ENCODE results near the gene MTMR12.

MTMR12 gene

DNA sequence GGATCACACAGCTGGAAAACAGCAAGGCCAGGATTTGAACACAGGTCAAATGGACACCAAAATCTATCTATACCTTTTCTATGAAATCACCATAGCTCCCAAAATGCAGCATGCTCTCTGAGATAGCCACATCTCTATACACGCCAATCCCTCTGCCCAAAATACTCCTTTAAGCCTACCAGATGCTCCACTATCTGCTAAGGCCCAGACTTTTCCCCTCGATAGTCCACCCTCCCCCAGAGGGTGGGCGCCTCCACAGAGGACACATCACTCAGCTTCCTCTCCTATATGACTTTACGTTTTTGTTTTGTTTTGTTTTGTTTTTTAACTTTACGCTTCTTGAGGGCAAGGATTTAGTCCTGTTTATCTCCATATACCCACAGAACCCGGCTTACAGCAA is 46.8 kb downstream of the MTMR12 start:
- H3K18ac ChIP-seq (ENCODE audit: low read length) = no peak overlapping the region
- H3K4ac ChIP-seq (ENCODE audit: low read depth, low read length) = no peak overlapping the region
- no CpG with 5 or more reads among the region's 6 CpGs for WGBS (ENCODE audit: extremely low coverage, insufficient coverage, insufficient read length)

DNA sequence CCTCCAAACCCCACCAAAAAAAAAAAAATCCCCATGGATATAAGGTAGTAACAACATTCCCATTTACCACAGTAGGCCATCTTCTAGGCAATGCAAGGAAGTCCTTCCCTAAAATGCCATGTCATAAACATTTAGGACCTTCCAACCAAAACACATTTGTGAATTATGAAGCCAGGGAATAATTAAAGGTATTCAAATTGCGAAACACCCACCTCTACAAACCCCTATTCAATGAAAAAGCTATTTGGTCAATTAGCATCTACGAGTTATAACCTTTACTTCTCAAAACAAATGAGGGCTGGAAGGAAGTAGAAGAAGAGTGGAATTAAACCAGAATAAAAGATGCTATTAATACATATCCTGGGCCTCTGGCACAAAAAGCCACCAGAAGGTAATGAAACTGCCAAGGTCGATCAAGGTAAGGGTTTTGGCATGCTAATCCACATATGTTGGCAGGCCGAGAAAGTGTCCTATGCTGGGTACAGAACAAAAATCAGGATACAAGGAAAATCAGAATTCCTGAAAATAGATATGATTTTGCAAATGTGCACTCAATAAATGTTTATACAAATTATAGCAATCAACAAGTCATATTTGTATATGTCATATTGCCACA is 47.7 kb downstream of the MTMR12 start:
- Histone ChIP-seq H3K4me1 (ENCODE audit: control insufficient read depth in 1 of 2, insufficient read depth in 2 of 2, low read length in 2 of 2) (no peaks in the 10 kb centered on the region), H3K14ac (ENCODE audit: low read length) (no peak overlapping the region), H4K8ac (ENCODE audit: low read depth, low read length) (no peak overlapping the region), H2AK5ac (ENCODE audit: low read length) (no peak overlapping the region), H3K36me3 (ENCODE audit: control insufficient read depth in 1 of 2, insufficient read depth in 2 of 2, low read length in 2 of 2) (peaks cover 11 to 13% of the 10 kb centered on the region in 2 experiments), H3K9me3 (ENCODE audit: insufficient read depth, low read depth, low read length) (no peaks in the 10 kb centered on the region), H4K91ac (ENCODE audit: low read depth, low read length) (no peak overlapping the region), H3K27ac (ENCODE audit: low read depth, low read length) (no peak overlapping the region), H3K23ac (ENCODE audit: low read length) (no peak overlapping the region), H3K4me2 (ENCODE audit: low read length) (no peak overlapping the region), H2BK5ac (ENCODE audit: low read depth, low read length, poor library complexity) (no peak overlapping the region), H4K12ac (ENCODE audit: low read depth, low read length) (no peak overlapping the region), H2AFZ (ENCODE audit: insufficient read depth, low read length, poor library complexity) (no peak overlapping the region), H3K79me2 (ENCODE audit: control insufficient read depth, insufficient read depth, low read length, poor library complexity) (no peaks in the 10 kb centered on the region), H3K27me3 (ENCODE audit: insufficient read depth, low read length) (no peaks in the 10 kb centered on the region), H2BK120ac (ENCODE audit: insufficient read depth, low read length, poor library complexity) (no peak overlapping the region), H3K9ac (ENCODE audit: low read length) (no peak overlapping the region), H3K79me1 (ENCODE audit: low read length) (no peaks in the 10 kb centered on the region), H3K18ac (ENCODE audit: low read length) (no peak overlapping the region), H3K4ac (ENCODE audit: low read depth, low read length) (no peak overlapping the region), H3K4me3 (ENCODE audit: low read depth, low read length) (no peak overlapping the region), H2BK12ac (ENCODE audit: low read length) (no peak overlapping the region)
- no CpG with 5 or more reads among the region's 4 CpGs for WGBS (ENCODE audit: extremely low coverage, insufficient coverage, insufficient read length)
- DNase-seq = no peak

More for the DNA sequence above, 46.8 kb downstream of the MTMR12 start:
- Histone ChIP-seq H2BK5ac (ENCODE audit: low read depth, low read length, poor library complexity) (no peak overlapping the region), H2AFZ (ENCODE audit: insufficient read depth, low read length, poor library complexity) (no peak overlapping the region), H3K9me3 (ENCODE audit: insufficient read depth, low read depth, low read length) (no peaks in the 10 kb centered on the region), H3K14ac (ENCODE audit: low read length) (no peak overlapping the region), H3K23ac (ENCODE audit: low read length) (no peak overlapping the region), H2BK120ac (ENCODE audit: insufficient read depth, low read length, poor library complexity) (no peak overlapping the region), H3K36me3 (ENCODE audit: control insufficient read depth in 1 of 2, insufficient read depth in 2 of 2, low read length in 2 of 2) (peaks cover 9 to 13% of the 10 kb centered on the region in 2 experiments), H2AK5ac (ENCODE audit: low read length) (no peak overlapping the region), H3K79me1 (ENCODE audit: low read length) (no peaks in the 10 kb centered on the region), H3K4me2 (ENCODE audit: low read length) (no peak overlapping the region), H3K27me3 (ENCODE audit: insufficient read depth, low read length) (no peaks in the 10 kb centered on the region), H3K4me3 (ENCODE audit: low read depth, low read length) (no peak overlapping the region), H4K12ac (ENCODE audit: low read depth, low read length) (no peak overlapping the region), H3K4me1 (ENCODE audit: control insufficient read depth in 1 of 2, insufficient read depth in 2 of 2, low read length in 2 of 2) (no peaks in the 10 kb centered on the region), H4K91ac (ENCODE audit: low read depth, low read length) (no peak overlapping the region), H3K9ac (ENCODE audit: low read length) (no peak overlapping the region), H3K27ac (ENCODE audit: low read depth, low read length) (no peak overlapping the region), H2BK12ac (ENCODE audit: low read length) (no peak overlapping the region), H4K8ac (ENCODE audit: low read depth, low read length) (no peak overlapping the region), H3K79me2 (ENCODE audit: control insufficient read depth, insufficient read depth, low read length, poor library complexity) (no peaks in the 10 kb centered on the region)
- no peak for DNase-seq

DNA sequence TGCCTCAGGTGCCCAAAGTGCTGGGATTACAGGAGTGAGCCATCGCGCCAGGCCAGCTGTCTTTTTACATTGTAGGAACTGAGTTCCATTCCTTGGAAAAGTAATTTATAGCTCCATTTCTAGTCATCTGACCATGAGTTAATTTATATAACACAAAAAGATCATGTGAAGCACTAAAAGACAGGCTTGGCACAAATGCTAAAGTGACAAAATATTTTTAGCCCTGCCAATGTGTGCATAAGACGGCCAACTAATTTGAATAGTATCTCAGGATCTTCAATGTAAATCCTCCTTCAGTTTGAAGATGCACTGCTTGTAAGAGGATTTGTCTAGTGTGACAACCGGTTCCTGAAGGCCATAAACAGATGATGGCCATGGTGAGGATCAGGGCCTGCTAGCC is 49.1 kb downstream of the MTMR12 start:
- Histone ChIP-seq H4K12ac (ENCODE audit: low read depth, low read length) (no peak overlapping the region), H3K9me3 (ENCODE audit: insufficient read depth, low read depth, low read length) (no peaks in the 10 kb centered on the region), H3K9ac (ENCODE audit: low read length) (no peak overlapping the region), H3K27me3 (ENCODE audit: insufficient read depth, low read length) (no peaks in the 10 kb centered on the region), H3K23ac (ENCODE audit: low read length) (no peak overlapping the region), H3K4me2 (ENCODE audit: low read length) (no peak overlapping the region), H3K36me3 (ENCODE audit: control insufficient read depth in 1 of 2, insufficient read depth in 2 of 2, low read length in 2 of 2) (peaks cover 11 to 13% of the 10 kb centered on the region in 2 experiments), H2BK120ac (ENCODE audit: insufficient read depth, low read length, poor library complexity) (no peak overlapping the region), H3K27ac (ENCODE audit: low read depth, low read length) (no peak overlapping the region), H3K79me2 (ENCODE audit: control insufficient read depth, insufficient read depth, low read length, poor library complexity) (no peaks in the 10 kb centered on the region), H4K8ac (ENCODE audit: low read depth, low read length) (no peak overlapping the region), H3K4me3 (ENCODE audit: low read depth, low read length) (no peak overlapping the region), H3K18ac (ENCODE audit: low read length) (no peak overlapping the region), H3K4ac (ENCODE audit: low read depth, low read length) (no peak overlapping the region), H2BK5ac (ENCODE audit: low read depth, low read length, poor library complexity) (no peak overlapping the region), H4K91ac (ENCODE audit: low read depth, low read length) (no peak overlapping the region), H2AFZ (ENCODE audit: insufficient read depth, low read length, poor library complexity) (no peak overlapping the region), H2BK12ac (ENCODE audit: low read length) (no peak overlapping the region), H3K14ac (ENCODE audit: low read length) (no peak overlapping the region), H3K4me1 (ENCODE audit: control insufficient read depth in 1 of 2, insufficient read depth in 2 of 2, low read length in 2 of 2) (no peaks in the 10 kb centered on the region), H2AK5ac (ENCODE audit: low read length) (no peak overlapping the region), H3K79me1 (ENCODE audit: low read length) (no peaks in the 10 kb centered on the region)
- no CpG with 5 or more reads among the region's 4 CpGs for WGBS (ENCODE audit: extremely low coverage, insufficient coverage, insufficient read length)
- DNase-seq = no peak

DNA sequence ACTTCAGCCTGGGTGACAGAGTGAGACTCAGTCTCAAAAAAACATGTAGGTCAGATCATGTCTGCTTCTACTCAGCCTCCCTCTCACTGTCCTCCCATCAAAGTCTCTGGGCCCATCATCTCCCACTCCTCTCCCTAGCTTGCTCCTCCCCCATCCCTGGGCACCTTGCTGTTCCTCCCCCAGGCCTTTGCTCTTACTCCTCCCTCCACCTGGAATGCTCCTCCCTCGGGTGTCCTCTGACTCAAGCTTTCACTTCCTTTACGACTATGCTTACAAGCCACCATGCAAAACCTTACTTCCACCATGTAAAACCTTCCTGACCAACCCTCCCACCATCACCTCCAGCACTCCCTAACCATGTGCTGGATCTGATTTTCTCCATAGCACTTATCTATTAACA is 51.5 kb downstream of the MTMR12 start:
- Histone ChIP-seq H3K9ac (ENCODE audit: low read length) (no peak overlapping the region), H3K9me3 (ENCODE audit: insufficient read depth, low read depth, low read length) (no peaks in the 10 kb centered on the region), H3K4ac (ENCODE audit: low read depth, low read length) (no peak overlapping the region), H4K91ac (ENCODE audit: low read depth, low read length) (no peak overlapping the region), H2AK5ac (ENCODE audit: low read length) (no peak overlapping the region), H3K14ac (ENCODE audit: low read length) (no peak overlapping the region), H4K8ac (ENCODE audit: low read depth, low read length) (no peak overlapping the region), H3K4me2 (ENCODE audit: low read length) (no peak overlapping the region), H2BK12ac (ENCODE audit: low read length) (no peak overlapping the region), H2AFZ (ENCODE audit: insufficient read depth, low read length, poor library complexity) (no peak overlapping the region), H3K4me1 (ENCODE audit: control insufficient read depth in 1 of 2, insufficient read depth in 2 of 2, low read length in 2 of 2) (no peaks in the 10 kb centered on the region), H3K18ac (ENCODE audit: low read length) (no peak overlapping the region), H3K79me1 (ENCODE audit: low read length) (no peaks in the 10 kb centered on the region), H3K27ac (ENCODE audit: low read depth, low read length) (no peak overlapping the region), H2BK120ac (ENCODE audit: insufficient read depth, low read length, poor library complexity) (no peak overlapping the region), H3K27me3 (ENCODE audit: insufficient read depth, low read length) (no peaks in the 10 kb centered on the region), H3K36me3 (ENCODE audit: control insufficient read depth in 1 of 2, insufficient read depth in 2 of 2, low read length in 2 of 2) (peaks cover 6 to 14% of the 10 kb centered on the region in 2 experiments), H4K12ac (ENCODE audit: low read depth, low read length) (no peak overlapping the region), H2BK5ac (ENCODE audit: low read depth, low read length, poor library complexity) (no peak overlapping the region), H3K23ac (ENCODE audit: low read length) (no peak overlapping the region), H3K4me3 (ENCODE audit: low read depth, low read length) (no peak overlapping the region), H3K79me2 (ENCODE audit: control insufficient read depth, insufficient read depth, low read length, poor library complexity) (no peaks in the 10 kb centered on the region)
- WGBS (ENCODE audit: extremely low coverage, insufficient coverage, insufficient read length) = no CpG with 5 or more reads among the region's 2 CpGs
- DNase-seq = no peak

Measured in trophoblast cell (in vitro differentiated cells and primary cell).